Measurements from ENCODE around the gene CNTNAP2. TPM values are rescaled to one million over a fixed set of nuclear protein-coding genes. Genes with fewer than 3 reads are reported as not detected.

Gene CNTNAP2
- total and polyA plus RNA-seq, 4 donors = 41.3 to 127 (median 67.8) TPM

- Histone ChIP-seq H3K4me3 (ENCODE audit: low read depth, low read length) (no peak overlapping the region), H3K4me1 (ENCODE audit: control insufficient read depth, insufficient read depth, low read length) (no peaks in the 10 kb centered on the region), H3K36me3 (ENCODE audit: control insufficient read depth, insufficient read depth, low read length) (no peaks in the 10 kb centered on the region), H3K27ac (ENCODE audit: low read depth, low read length) (no peak overlapping the region), H3K9me3 (ENCODE audit: control insufficient read depth, insufficient read depth, low read length) (peaks cover 1% of the 10 kb centered on the region), H3K27me3 (ENCODE audit: control insufficient read depth, insufficient read depth, low read length) (no peaks in the 10 kb centered on the region)
- WGBS (ENCODE audit: insufficient coverage) = 80% methylated on average over 1 of the region's 4 CpGs
- DNase-seq (ENCODE audit: low read depth in 4 of 6, low spot score in 6 of 6) = no peak
Observed at GRCh38 chr7:146492017-146492416, 375.4 kb downstream of the CNTNAP2 start.

GRCh38 chr7:146494952-146495596 lies 378.5 kb downstream of the CNTNAP2 start:
- no peaks in the 10 kb centered on the region for H3K9me3 ChIP-seq (ENCODE audit: control insufficient read depth, insufficient read depth, low read length)
- WGBS (ENCODE audit: insufficient coverage) = 80% methylated on average over 1 of the region's 6 CpGs
- DNase-seq (ENCODE audit: low read depth in 4 of 6, low spot score in 6 of 6) = peak in 1 of 6 donors; percentile 12
- H3K4me1 ChIP-seq (ENCODE audit: control insufficient read depth, insufficient read depth, low read length) = no peaks in the 10 kb centered on the region
- no peak overlapping the region for H3K4me3 ChIP-seq (ENCODE audit: low read depth, low read length)
- H3K27me3 ChIP-seq (ENCODE audit: control insufficient read depth, insufficient read depth, low read length) = no peaks in the 10 kb centered on the region
- no peak overlapping the region for H3K27ac ChIP-seq (ENCODE audit: low read depth, low read length)
- no peaks in the 10 kb centered on the region for H3K36me3 ChIP-seq (ENCODE audit: control insufficient read depth, insufficient read depth, low read length)

DNA sequence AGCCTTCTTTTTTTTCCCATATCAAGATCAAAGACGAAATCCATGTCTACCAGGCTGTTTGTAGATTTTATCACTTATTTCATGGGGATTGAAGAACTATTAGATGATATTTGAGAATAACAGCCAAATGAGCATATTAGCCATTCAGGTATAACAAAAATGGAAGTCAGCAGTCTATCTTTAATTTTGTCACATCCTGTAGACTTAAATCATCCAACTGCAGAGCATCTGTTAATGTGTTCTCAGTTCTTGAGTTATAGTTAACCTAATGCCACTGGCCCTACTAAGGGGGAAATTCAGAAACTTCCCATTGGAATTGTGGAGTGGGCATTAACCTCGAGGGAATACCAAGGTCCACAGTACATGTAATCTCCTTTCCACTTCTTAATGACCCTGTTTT lies 380.1 kb downstream of the CNTNAP2 start:
- Histone ChIP-seq H3K36me3 (ENCODE audit: control insufficient read depth, insufficient read depth, low read length) (no peaks in the 10 kb centered on the region), H3K27me3 (ENCODE audit: control insufficient read depth, insufficient read depth, low read length) (no peaks in the 10 kb centered on the region), H3K4me3 (ENCODE audit: low read depth, low read length) (no peak overlapping the region), H3K4me1 (ENCODE audit: control insufficient read depth, insufficient read depth, low read length) (no peaks in the 10 kb centered on the region), H3K27ac (ENCODE audit: low read depth, low read length) (no peak overlapping the region), H3K9me3 (ENCODE audit: control insufficient read depth, insufficient read depth, low read length) (no peaks in the 10 kb centered on the region)
- no peak for DNase-seq (ENCODE audit: low read depth in 4 of 6, low spot score in 6 of 6)
- WGBS (ENCODE audit: insufficient coverage) = no CpG with 5 or more reads among the region's 2 CpGs

GRCh38 chr7:146499970-146500369 lies 383.4 kb downstream of the CNTNAP2 start:
- DNase-seq (ENCODE audit: low read depth in 4 of 6, low spot score in 6 of 6) = no peak
- WGBS (ENCODE audit: insufficient coverage) = 82% methylated on average over 2 of the region's 2 CpGs
- Histone ChIP-seq H3K9me3 (ENCODE audit: control insufficient read depth, insufficient read depth, low read length) (peaks cover 5% of the 10 kb centered on the region), H3K4me3 (ENCODE audit: low read depth, low read length) (no peak overlapping the region), H3K27me3 (ENCODE audit: control insufficient read depth, insufficient read depth, low read length) (no peaks in the 10 kb centered on the region), H3K36me3 (ENCODE audit: control insufficient read depth, insufficient read depth, low read length) (no peaks in the 10 kb centered on the region), H3K27ac (ENCODE audit: low read depth, low read length) (no peak overlapping the region), H3K4me1 (ENCODE audit: control insufficient read depth, insufficient read depth, low read length) (no peaks in the 10 kb centered on the region)

GRCh38 chr7:146503844-146504243 lies 387.2 kb downstream of the CNTNAP2 start:
- no peak overlapping the region for H3K27ac ChIP-seq (ENCODE audit: low read depth, low read length)
- no peaks in the 10 kb centered on the region for H3K4me1 ChIP-seq (ENCODE audit: control insufficient read depth, insufficient read depth, low read length)
- DNase-seq (ENCODE audit: low read depth in 4 of 6, low spot score in 6 of 6) = no peak
- no peak overlapping the region for H3K4me3 ChIP-seq (ENCODE audit: low read depth, low read length)
- no peaks in the 10 kb centered on the region for H3K27me3 ChIP-seq (ENCODE audit: control insufficient read depth, insufficient read depth, low read length)
- WGBS (ENCODE audit: insufficient coverage) = 100% methylated on average over 5 of the region's 5 CpGs
- no peaks in the 10 kb centered on the region for H3K36me3 ChIP-seq (ENCODE audit: control insufficient read depth, insufficient read depth, low read length)
- peaks cover 5% of the 10 kb centered on the region for H3K9me3 ChIP-seq (ENCODE audit: control insufficient read depth, insufficient read depth, low read length)

- Histone ChIP-seq H3K27me3 (ENCODE audit: control insufficient read depth, insufficient read depth, low read length) (no peaks in the 10 kb centered on the region), H3K9me3 (ENCODE audit: control insufficient read depth, insufficient read depth, low read length) (peaks cover 4% of the 10 kb centered on the region), H3K4me1 (ENCODE audit: control insufficient read depth, insufficient read depth, low read length) (no peaks in the 10 kb centered on the region), H3K4me3 (ENCODE audit: low read depth, low read length) (no peak overlapping the region), H3K27ac (ENCODE audit: low read depth, low read length) (no peak overlapping the region), H3K36me3 (ENCODE audit: control insufficient read depth, insufficient read depth, low read length) (no peaks in the 10 kb centered on the region)
- no peak for DNase-seq (ENCODE audit: low read depth in 4 of 6, low spot score in 6 of 6)
- WGBS (ENCODE audit: insufficient coverage) = no CpG with 5 or more reads among the region's 1 CpG
Observed at GRCh38 chr7:146510088-146510680, 393.6 kb downstream of the CNTNAP2 start.

- H3K9me3 ChIP-seq (ENCODE audit: control insufficient read depth, insufficient read depth, low read length) = peaks cover 4% of the 10 kb centered on the region
- no peak for DNase-seq (ENCODE audit: low read depth in 4 of 6, low spot score in 6 of 6)
- no peaks in the 10 kb centered on the region for H3K27me3 ChIP-seq (ENCODE audit: control insufficient read depth, insufficient read depth, low read length)
- H3K4me3 ChIP-seq (ENCODE audit: low read depth, low read length) = no peak overlapping the region
- H3K36me3 ChIP-seq (ENCODE audit: control insufficient read depth, insufficient read depth, low read length) = no peaks in the 10 kb centered on the region
- H3K4me1 ChIP-seq (ENCODE audit: control insufficient read depth, insufficient read depth, low read length) = no peaks in the 10 kb centered on the region
- H3K27ac ChIP-seq (ENCODE audit: low read depth, low read length) = no peak overlapping the region
- WGBS (ENCODE audit: insufficient coverage) = no CpG with 5 or more reads among the region's 1 CpG
Observed at GRCh38 chr7:146514304-146514703, 397.7 kb downstream of the CNTNAP2 start.

DNA sequence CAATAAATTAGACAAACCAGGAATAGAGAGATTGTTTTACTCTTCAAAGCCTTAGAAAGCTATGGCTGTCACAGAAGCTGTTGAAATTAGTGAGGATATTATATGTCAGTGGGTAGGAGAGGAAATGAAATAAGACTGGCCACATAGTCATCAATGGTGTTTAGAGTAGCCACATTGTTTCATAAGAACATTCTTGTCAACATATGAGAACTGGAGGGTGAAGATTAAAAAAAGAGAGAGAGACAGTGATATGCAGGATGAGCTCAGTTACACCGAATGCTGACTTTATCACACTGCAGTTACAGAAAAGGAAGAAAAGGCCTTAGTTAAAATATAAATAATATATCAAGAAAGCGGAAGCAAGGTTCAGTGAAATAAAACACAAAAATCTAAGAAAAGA lies 412.0 kb downstream of the CNTNAP2 start:
- WGBS (ENCODE audit: insufficient coverage) = no CpG with 5 or more reads among the region's 2 CpGs
- H3K36me3 ChIP-seq (ENCODE audit: control insufficient read depth, insufficient read depth, low read length) = no peaks in the 10 kb centered on the region
- H3K4me3 ChIP-seq (ENCODE audit: low read depth, low read length) = no peak overlapping the region
- no peaks in the 10 kb centered on the region for H3K9me3 ChIP-seq (ENCODE audit: control insufficient read depth, insufficient read depth, low read length)
- H3K4me1 ChIP-seq (ENCODE audit: control insufficient read depth, insufficient read depth, low read length) = no peaks in the 10 kb centered on the region
- H3K27me3 ChIP-seq (ENCODE audit: control insufficient read depth, insufficient read depth, low read length) = no peaks in the 10 kb centered on the region
- H3K27ac ChIP-seq (ENCODE audit: low read depth, low read length) = no peak overlapping the region
- DNase-seq (ENCODE audit: low read depth in 4 of 6, low spot score in 6 of 6) = no peak

- H3K27ac ChIP-seq (ENCODE audit: low read depth, low read length) = no peak overlapping the region
- no peak for DNase-seq (ENCODE audit: low read depth in 4 of 6, low spot score in 6 of 6)
- H3K9me3 ChIP-seq (ENCODE audit: control insufficient read depth, insufficient read depth, low read length) = no peaks in the 10 kb centered on the region
- no peaks in the 10 kb centered on the region for H3K36me3 ChIP-seq (ENCODE audit: control insufficient read depth, insufficient read depth, low read length)
- no peaks in the 10 kb centered on the region for H3K27me3 ChIP-seq (ENCODE audit: control insufficient read depth, insufficient read depth, low read length)
- no peak overlapping the region for H3K4me3 ChIP-seq (ENCODE audit: low read depth, low read length)
- H3K4me1 ChIP-seq (ENCODE audit: control insufficient read depth, insufficient read depth, low read length) = no peaks in the 10 kb centered on the region
- 79% methylated on average over 1 of the region's 1 CpG for WGBS (ENCODE audit: insufficient coverage)
Observed at GRCh38 chr7:146539836-146540235, 423.2 kb downstream of the CNTNAP2 start.

DNA sequence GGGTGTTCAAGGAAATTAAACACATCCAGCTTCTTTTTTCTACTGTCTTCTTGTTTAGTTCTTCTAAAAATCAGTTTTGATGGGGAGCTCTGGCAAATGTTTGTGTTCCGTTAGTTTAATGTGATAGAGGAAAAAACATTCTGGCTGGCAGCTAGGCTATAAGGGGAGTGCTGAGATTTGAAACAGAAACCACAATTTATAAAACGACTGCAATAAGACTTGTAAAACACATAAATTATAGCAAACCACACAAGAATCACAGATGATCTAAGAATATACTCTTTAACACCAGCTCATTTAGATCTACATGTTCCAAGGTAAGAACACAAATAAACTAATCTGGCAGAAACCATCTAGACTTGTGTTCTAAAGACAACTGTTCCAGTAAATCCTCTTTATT lies 425.5 kb downstream of the CNTNAP2 start:
- no peaks in the 10 kb centered on the region for H3K36me3 ChIP-seq (ENCODE audit: control insufficient read depth, insufficient read depth, low read length)
- H3K9me3 ChIP-seq (ENCODE audit: control insufficient read depth, insufficient read depth, low read length) = no peaks in the 10 kb centered on the region
- DNase-seq (ENCODE audit: low read depth in 4 of 6, low spot score in 6 of 6) = peak in 1 of 6 donors; percentile 17
- no peaks in the 10 kb centered on the region for H3K4me1 ChIP-seq (ENCODE audit: control insufficient read depth, insufficient read depth, low read length)
- no peak overlapping the region for H3K4me3 ChIP-seq (ENCODE audit: low read depth, low read length)
- H3K27ac ChIP-seq (ENCODE audit: low read depth, low read length) = no peak overlapping the region
- WGBS (ENCODE audit: insufficient coverage) = 80% methylated on average over 1 of the region's 2 CpGs
- no peaks in the 10 kb centered on the region for H3K27me3 ChIP-seq (ENCODE audit: control insufficient read depth, insufficient read depth, low read length)
